Uterus (tissue), 4 donors: ENCODE measurements around the gene DGKH. TPM values are rescaled to one million over a fixed set of nuclear protein-coding genes. Genes with fewer than 3 reads are reported as not detected.
"Not testable (repeated sequence)": the region's sequence is repeated elsewhere in the genome, so short reads cannot be mapped to it uniquely, and the experiment has no call there.

Experiments used
- DNase-seq, 2 donors: peaks; one replicate each; pipeline ENCODE4 v3.0.0-alpha.2; 2019 to 2020
- H3K27ac ChIP-seq, 2 donors: fragments of 200-600 bp; sonication (generic); 1 replicate in 1 of 2; 2 replicates in 1 of 2; pipeline ENCODE4 v1.5.1; 2016 to 2018
- H3K27me3 ChIP-seq, 2 donors: fragments of 200-600 bp; sonication (generic); one replicate each; pipeline ENCODE4 v1.5.1; 2018 to 2019; ENCODE audit warnings: control low read depth in 1 of 2
- H3K36me3 ChIP-seq, 2 donors: fragments of 200-600 bp; sonication (generic); one replicate each; pipeline ENCODE4 v1.5.1; 2019; ENCODE audit warnings: control low read depth in 1 of 2
- H3K4me1 ChIP-seq, 2 donors: fragments of 200-600 bp; sonication (generic); one replicate each; pipeline ENCODE4 v1.5.1; 2018 to 2019; ENCODE audit warnings: control low read depth in 1 of 2
- H3K4me3 ChIP-seq, 2 donors: fragments of 200-600 bp; sonication (generic); 1 replicate in 1 of 2; 2 replicates in 1 of 2; pipeline ENCODE4 v1.5.1; 2018 to 2019; ENCODE audit warnings: mild to moderate bottlenecking in 1 of 2
- H3K9me3 ChIP-seq, 2 donors: fragments of 200-600 bp; sonication (generic); one replicate each; pipeline ENCODE4 v1.5.1; 2019; ENCODE audit warnings: control low read depth in 1 of 2
- POLR2A ChIP-seq, 2 donors: fragments of 450-650 bp; IDR thresholded peaks; one replicate each; pipeline ENCODE4 v1.6.1; 2016; ENCODE audit warnings: antibody characterized with exemption in 2 of 2, mild to moderate bottlenecking in 1 of 2, moderate library complexity in 1 of 2
- intact Hi-C: fragments of 100-400 bp; cut with DNase I; formaldehyde crosslinking; loops from one replicate; pipeline ENCODE4 v1.15.1; 2023; ENCODE audit warnings: low total_unique reads
- total RNA-seq, 4 donors: library from RNA; depleted of rRNA in 3 of 4; stranded (reverse); fragments of >200 nt in 3 of 4; gene quantifications; one replicate each; pipeline versions ENCODE4 v1.1.0 to v1.2.4, GENCODE V29; 2014 to 2023
- TF ChIP-seq, protein P1 (sequence below), 4 experiments: fragments of 200-600 bp in 2 of 4; fragments of 450-650 bp in 2 of 4; sonication (generic) in 2 of 4; IDR thresholded peaks; one replicate each; pipeline ENCODE4 v1.5.1; 2016 to 2019; ENCODE audit warnings: antibody characterized with exemption in 4 of 4, mild to moderate bottlenecking in 2 of 4, moderate library complexity in 1 of 4
- donor health status: DM: yes; HTN: yes; CAD: no.

The DGKH gene
- total RNA-seq, 4 donors from 2014 or later: 18.8 to 50.0 (median 36.5) TPM

DNA sequence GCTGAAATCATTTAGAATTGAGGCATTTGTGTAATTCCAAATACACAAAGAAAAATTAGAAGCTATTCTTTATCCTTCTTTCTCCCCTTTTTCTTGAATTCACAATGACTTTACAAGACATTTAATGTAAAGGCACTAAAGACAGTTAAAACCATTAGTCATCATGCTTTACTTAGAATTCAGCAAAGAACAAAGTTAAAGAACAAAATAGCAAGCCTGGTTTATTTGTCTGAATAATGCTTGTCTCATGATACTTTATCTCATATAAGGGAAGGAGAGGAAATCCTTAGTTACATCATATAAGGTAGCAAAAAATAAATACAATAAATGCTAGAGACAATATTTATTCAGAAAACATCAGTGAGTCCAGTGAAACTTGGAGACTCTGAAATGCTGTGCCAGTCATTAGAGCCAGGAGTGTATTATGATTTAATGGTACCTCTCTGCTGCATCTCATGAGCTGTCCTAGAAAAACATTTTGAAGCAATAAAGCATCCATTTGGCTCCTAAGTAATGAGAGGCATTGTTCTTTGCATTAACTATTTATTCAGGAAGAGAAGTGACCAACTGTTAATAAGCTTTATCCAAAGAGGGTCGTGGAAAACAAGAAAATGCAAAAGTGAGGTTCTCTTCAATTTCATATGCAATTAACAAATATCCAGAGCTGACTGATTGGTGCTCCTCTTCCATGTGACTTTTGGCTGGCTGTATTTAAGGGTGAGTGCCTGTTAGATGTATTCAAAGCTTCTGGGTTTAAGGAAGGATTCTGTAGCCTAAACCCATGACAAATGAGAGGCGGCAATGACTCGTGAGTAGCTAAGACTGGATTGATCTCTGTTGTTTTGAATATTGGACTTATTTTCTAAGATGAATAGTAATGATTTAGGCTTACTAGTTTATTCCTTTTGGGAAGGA is 105.0 kb downstream of the DGKH start:
- intact Hi-C loops: no loop called here
- H3K4me3 ChIP-seq: no peak overlapping the region
- no peaks in the 10 kb centered on the region for H3K27me3 ChIP-seq
- no peak overlapping the region for H3K27ac ChIP-seq
- H3K36me3 ChIP-seq: no peaks in the 10 kb centered on the region
- no peak for DNase-seq
- H3K4me1 ChIP-seq: no peaks in the 10 kb centered on the region
- no peaks in the 10 kb centered on the region for H3K9me3 ChIP-seq
- no peak for TF ChIP-seq POLR2A (IDR thresholded peaks at IDR 0.05)
- TF ChIP-seq, protein P1, sequence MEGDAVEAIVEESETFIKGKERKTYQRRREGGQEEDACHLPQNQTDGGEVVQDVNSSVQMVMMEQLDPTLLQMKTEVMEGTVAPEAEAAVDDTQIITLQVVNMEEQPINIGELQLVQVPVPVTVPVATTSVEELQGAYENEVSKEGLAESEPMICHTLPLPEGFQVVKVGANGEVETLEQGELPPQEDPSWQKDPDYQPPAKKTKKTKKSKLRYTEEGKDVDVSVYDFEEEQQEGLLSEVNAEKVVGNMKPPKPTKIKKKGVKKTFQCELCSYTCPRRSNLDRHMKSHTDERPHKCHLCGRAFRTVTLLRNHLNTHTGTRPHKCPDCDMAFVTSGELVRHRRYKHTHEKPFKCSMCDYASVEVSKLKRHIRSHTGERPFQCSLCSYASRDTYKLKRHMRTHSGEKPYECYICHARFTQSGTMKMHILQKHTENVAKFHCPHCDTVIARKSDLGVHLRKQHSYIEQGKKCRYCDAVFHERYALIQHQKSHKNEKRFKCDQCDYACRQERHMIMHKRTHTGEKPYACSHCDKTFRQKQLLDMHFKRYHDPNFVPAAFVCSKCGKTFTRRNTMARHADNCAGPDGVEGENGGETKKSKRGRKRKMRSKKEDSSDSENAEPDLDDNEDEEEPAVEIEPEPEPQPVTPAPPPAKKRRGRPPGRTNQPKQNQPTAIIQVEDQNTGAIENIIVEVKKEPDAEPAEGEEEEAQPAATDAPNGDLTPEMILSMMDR (IDR thresholded peaks at IDR 0.05): no peak

DNA sequence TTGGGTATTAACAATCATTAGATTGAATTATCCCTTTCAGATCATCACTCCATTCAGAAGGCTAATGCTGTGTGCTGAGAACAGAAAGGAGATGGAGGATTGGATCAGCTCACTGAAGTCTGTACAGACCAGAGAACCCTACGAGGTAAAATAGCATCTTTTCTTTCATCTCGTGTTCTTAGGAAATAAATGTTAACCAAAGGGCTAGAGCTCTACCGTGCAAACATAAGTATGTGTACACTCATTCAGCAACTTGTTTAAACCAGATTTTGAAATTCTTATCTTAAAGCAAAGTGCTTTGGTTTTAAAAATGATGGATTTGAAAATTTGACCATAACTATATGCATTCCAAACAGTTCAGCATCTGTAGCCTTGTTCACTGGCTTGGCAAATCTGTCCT is 106.8 kb downstream of the DGKH start:
- no peaks in the 10 kb centered on the region for H3K4me1 ChIP-seq
- no peaks in the 10 kb centered on the region for H3K27me3 ChIP-seq
- no peak overlapping the region for H3K4me3 ChIP-seq
- intact Hi-C loops: no loop called here
- no peak for DNase-seq
- no peak overlapping the region for H3K27ac ChIP-seq
- no peak for TF ChIP-seq POLR2A (IDR thresholded peaks at IDR 0.05)
- TF ChIP-seq, protein P1 (IDR thresholded peaks at IDR 0.05): no peak
- no peaks in the 10 kb centered on the region for H3K9me3 ChIP-seq
- H3K36me3 ChIP-seq: no peaks in the 10 kb centered on the region

DNA sequence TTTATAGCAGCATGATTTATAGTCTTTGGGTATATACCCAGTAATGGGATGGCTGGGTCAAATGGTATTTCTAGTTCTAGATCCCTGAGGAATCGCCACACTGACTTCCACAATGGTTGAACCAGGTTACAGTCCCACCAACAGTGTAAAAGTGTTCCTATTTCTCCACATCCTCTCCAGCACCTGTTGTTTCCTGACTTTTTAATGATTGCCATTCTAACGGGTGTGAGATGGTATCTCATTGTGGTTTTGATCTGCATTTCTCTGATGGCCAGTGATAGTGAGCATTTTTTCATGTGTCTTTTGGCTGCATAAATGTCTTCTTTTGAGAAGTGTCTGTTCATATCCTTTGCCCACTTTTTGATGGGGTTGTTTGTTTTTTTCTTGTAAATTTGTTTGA is 114.9 kb downstream of the DGKH start:
- H3K4me1 ChIP-seq, H3K27me3 ChIP-seq, H3K36me3 ChIP-seq, H3K27ac ChIP-seq, DNase-seq, H3K4me3 ChIP-seq, H3K9me3 ChIP-seq, intact Hi-C loops: not testable (repeated sequence)

DNA sequence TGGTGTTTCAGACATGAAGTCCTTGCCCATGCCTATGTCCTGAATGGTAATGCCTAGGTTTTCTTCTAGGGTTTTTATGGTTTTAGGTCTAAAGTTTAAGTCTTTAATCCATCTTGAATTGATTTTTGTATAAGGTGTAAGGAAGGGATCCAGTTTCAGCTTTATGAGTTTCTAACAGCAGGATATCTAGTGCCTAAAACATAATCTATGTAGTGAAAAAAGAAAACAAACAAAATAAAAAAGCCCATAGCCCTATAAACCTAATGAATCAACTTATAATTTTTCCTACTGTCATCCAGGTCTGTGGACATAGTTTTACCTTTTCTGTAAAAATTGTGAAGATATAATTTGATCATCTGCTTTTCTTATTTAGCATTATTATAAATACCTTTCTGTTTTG is 115.5 kb downstream of the DGKH start:
- H3K9me3 ChIP-seq, H3K27me3 ChIP-seq, H3K27ac ChIP-seq, DNase-seq, H3K4me3 ChIP-seq, H3K4me1 ChIP-seq, intact Hi-C loops, H3K36me3 ChIP-seq: not testable (repeated sequence)

DNA sequence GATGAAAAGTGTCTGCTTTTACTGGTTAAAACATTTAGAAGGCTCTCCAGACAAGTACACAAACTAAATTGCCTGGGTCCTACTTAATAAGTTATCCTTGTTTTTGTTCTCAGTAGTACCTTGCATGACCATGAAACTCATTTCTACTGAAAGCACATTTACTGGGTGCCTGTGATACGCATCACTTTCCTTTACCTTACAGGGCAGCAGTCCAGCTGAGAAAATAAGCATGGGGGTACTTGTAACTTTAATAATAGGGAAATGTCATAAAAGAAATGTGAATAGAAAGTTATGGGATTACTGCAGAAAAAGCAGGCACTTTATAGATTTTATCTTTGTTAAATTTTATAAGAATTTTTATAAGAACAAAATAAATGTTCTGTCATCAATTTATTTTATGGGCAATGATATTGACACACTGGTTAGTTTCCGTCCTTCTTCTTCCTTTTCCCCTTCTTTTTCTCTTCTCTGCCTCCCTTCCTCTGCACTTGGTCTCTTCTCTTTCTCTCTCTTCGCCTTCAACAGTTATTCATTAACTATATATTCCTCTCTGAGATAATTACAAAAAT is 116.2 kb downstream of the DGKH start:
- Histone ChIP-seq H3K4me3 (no peak overlapping the region), H3K36me3 (no peaks in the 10 kb centered on the region), H3K4me1 (no peaks in the 10 kb centered on the region), H3K9me3 (no peaks in the 10 kb centered on the region), H3K27me3 (no peaks in the 10 kb centered on the region), H3K27ac (no peak overlapping the region)
- TF ChIP-seq, protein P1 (IDR thresholded peaks at IDR 0.05): no peak
- no peak for TF ChIP-seq POLR2A (IDR thresholded peaks at IDR 0.05)
- intact Hi-C loops: no loop called here
- no peak for DNase-seq

DNA sequence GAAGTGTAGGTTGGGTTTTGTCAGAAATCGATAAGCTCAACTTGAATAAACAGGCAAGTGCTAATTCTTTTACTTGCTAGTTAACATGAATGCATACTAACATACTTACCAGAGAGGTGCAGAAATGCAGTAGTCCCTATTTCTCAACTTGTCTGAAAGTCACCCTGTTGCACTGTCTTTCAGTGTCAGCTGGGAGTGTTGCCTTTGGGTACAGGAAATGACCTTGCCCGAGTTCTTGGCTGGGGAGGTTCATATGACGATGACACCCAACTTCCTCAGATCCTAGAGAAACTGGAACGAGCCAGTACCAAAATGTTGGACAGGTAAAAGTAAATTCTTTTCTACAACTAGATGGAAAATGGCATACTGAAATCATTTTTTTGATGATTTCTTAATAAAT is 120.0 kb downstream of the DGKH start:
- Histone ChIP-seq H3K4me1 (no peaks in the 10 kb centered on the region), H3K27me3 (no peaks in the 10 kb centered on the region), H3K4me3 (no peak overlapping the region), H3K9me3 (no peaks in the 10 kb centered on the region), H3K36me3 (no peaks in the 10 kb centered on the region), H3K27ac (no peak overlapping the region)
- no peak for TF ChIP-seq POLR2A (IDR thresholded peaks at IDR 0.05)
- TF ChIP-seq, protein P1 (IDR thresholded peaks at IDR 0.05): no peak
- DNase-seq: no peak
- intact Hi-C loops: no loop called here
